Gastroesophageal sphincter (tissue), 4 donors: ENCODE data around the gene BCAS3. TPM values are rescaled to one million over a fixed set of nuclear protein-coding genes. Genes with fewer than 3 reads are reported as not detected.

ENCODE experiments used
- ATAC-seq: fragments of 150-250 bp; one replicate; pipeline ENCODE4 v1.9.1; 2016; ENCODE audit warnings: mild to moderate bottlenecking, moderate library complexity
- H3K27ac ChIP-seq, 4 donors: fragments of 200-600 bp; sonication (generic) in 3 of 4; 1 replicate in 3 of 4; 2 replicates in 1 of 4; pipeline ENCODE4 v1.5.1; 2016 to 2019
- H3K27me3 ChIP-seq: fragments of 200-600 bp; sonication (generic); one replicate; pipeline ENCODE4 v1.5.1; 2019
- H3K36me3 ChIP-seq, 2 donors: fragments of 200-600 bp; sonication (generic); one replicate each; pipeline ENCODE4 v1.5.1; 2019; ENCODE audit warnings: control low read depth in 1 of 2
- H3K4me1 ChIP-seq, 3 donors: fragments of 200-600 bp; sonication (generic); 1 replicate in 2 of 3; 2 replicates in 1 of 3; pipeline ENCODE4 v1.5.1; 2016 to 2019; ENCODE audit warnings: control low read depth in 2 of 3
- H3K4me3 ChIP-seq, 2 donors: fragments of 200-600 bp; sonication (generic); one replicate each; pipeline ENCODE4 v1.5.1; 2019; ENCODE audit warnings: mild to moderate bottlenecking in 1 of 2, moderate library complexity in 1 of 2
- H3K9me3 ChIP-seq, 3 donors: fragments of 200-600 bp; sonication (generic); one replicate each; pipeline ENCODE4 v1.5.1; 2017 to 2019; ENCODE audit warnings: control low read depth in 2 of 3
- EP300 ChIP-seq: sonication (generic); formaldehyde crosslinking; IDR thresholded peaks from one replicate; pipeline ENCODE4 v1.6.1; 2017; ENCODE audit warnings: antibody characterized with exemption, mild to moderate bottlenecking
- POLR2A ChIP-seq, 2 donors: fragments of 450-650 bp; IDR thresholded peaks; one replicate each; pipeline ENCODE4 v1.6.1; 2017; ENCODE audit warnings: antibody characterized with exemption in 2 of 2, mild to moderate bottlenecking in 2 of 2, moderate library complexity in 1 of 2
- POLR2AphosphoS5 ChIP-seq: sonication (generic); formaldehyde crosslinking; IDR thresholded peaks from one replicate; pipeline ENCODE4 v1.6.1; 2017; ENCODE audit warnings: antibody characterized with exemption
- WGBS, 2 donors: methylation state at CpG; one replicate each; pipeline ENCODE4 v1.1.5; 2018; ENCODE audit warnings: low coverage in 1 of 2; 5-methylcytosine and 5-hydroxymethylcytosine counted together
- total RNA-seq, 4 donors: library from RNA; depleted of rRNA; stranded (reverse); fragments of >200 nt; gene quantifications; one replicate each; pipeline ENCODE4 v1.1.0, GENCODE V29; 2016
- TF ChIP-seq, protein P1 (sequence below), 4 experiments: fragments of 200-600 bp in 2 of 4; fragments of 450-650 bp in 2 of 4; sonication (generic) in 1 of 4; IDR thresholded peaks; one replicate each; pipeline ENCODE4 v1.5.1; 2017 to 2019; ENCODE audit warnings: antibody characterized with exemption in 4 of 4, mild to moderate bottlenecking in 2 of 4, moderate library complexity in 2 of 4

The BCAS3 gene
- total RNA-seq, 4 donors from 2014 or later: 18.8 to 37.0 (median 34.5) TPM

DNA sequence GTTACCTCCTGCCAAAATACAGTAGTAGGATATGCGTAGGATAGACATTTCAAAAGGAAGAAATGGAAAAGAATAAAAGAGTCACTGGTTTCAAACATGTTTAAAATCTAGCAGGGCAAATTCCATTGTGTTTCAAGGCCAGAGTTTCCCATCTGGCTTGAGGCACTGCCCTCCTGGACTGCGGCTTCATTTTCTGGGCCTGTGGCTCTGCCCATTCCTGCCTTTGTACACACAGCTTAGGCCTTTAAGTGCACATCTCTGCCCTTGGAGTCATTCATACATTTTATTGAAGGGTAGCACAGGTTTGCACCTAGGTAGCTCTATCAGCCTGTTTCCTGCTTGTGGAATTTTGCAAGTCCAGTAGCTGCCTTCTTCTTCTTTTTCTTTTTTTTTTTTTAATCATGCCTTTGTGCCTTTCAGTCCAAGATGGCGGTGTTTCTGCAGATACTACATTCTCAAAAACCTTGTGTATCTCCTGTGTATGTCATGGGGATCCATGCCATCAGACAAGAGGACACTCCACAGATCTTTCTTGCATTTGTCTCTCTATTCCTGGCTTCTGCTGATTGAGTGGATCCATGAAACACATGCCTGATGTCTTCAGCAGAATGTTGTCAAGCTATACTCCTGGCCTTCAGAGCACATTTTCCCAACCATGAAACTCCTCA, 282.9 kb downstream of the BCAS3 start:
- no peak overlapping the region for H3K27ac ChIP-seq
- no peak overlapping the region for H3K4me3 ChIP-seq
- WGBS, 2 donors: 92 to 100% methylated on average over 1 to 3 of the region's 3 CpGs
- H3K27me3 ChIP-seq: no peaks in the 10 kb centered on the region
- H3K9me3 ChIP-seq: peaks cover 0 to 28% (median 0%) of the 10 kb centered on the region in 3 donors
- TF ChIP-seq POLR2A (IDR thresholded peaks at IDR 0.05): no peak
- TF ChIP-seq POLR2AphosphoS5: no peak
- no peak for TF ChIP-seq EP300
- TF ChIP-seq, protein P1, sequence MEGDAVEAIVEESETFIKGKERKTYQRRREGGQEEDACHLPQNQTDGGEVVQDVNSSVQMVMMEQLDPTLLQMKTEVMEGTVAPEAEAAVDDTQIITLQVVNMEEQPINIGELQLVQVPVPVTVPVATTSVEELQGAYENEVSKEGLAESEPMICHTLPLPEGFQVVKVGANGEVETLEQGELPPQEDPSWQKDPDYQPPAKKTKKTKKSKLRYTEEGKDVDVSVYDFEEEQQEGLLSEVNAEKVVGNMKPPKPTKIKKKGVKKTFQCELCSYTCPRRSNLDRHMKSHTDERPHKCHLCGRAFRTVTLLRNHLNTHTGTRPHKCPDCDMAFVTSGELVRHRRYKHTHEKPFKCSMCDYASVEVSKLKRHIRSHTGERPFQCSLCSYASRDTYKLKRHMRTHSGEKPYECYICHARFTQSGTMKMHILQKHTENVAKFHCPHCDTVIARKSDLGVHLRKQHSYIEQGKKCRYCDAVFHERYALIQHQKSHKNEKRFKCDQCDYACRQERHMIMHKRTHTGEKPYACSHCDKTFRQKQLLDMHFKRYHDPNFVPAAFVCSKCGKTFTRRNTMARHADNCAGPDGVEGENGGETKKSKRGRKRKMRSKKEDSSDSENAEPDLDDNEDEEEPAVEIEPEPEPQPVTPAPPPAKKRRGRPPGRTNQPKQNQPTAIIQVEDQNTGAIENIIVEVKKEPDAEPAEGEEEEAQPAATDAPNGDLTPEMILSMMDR (IDR thresholded peaks at IDR 0.05): no peak
- H3K4me1 ChIP-seq: no peaks in the 10 kb centered on the region
- ATAC-seq: no peak
- peaks cover 0 to 8% of the 10 kb centered on the region in 2 donors for H3K36me3 ChIP-seq

DNA sequence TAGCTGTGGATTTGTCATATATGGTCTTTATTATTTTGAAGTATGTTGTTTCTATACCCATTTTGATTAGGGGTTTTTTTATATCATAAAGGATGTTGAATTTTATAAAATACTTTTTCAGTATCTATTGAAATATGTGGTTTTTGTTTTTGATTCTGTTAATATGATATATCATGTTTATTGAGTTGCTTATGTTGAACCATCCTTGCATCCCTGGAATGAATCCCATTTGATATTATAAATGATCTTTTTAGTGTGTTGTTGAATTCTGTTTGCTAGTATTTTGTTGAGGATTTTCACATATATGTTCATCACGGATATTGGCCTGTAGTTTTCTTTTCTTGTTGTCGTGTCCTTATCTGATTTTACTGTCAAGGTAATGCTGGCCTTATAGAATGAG, 286.5 kb downstream of the BCAS3 start:
- 92 to 100% methylated on average over 1 to 2 of the region's 2 CpGs for WGBS, 2 donors
- no peak overlapping the region for H3K27ac ChIP-seq
- H3K36me3 ChIP-seq: peaks cover 0 to 8% of the 10 kb centered on the region in 2 donors
- no peaks in the 10 kb centered on the region for H3K27me3 ChIP-seq
- TF ChIP-seq EP300: no peak
- TF ChIP-seq, protein P1 (IDR thresholded peaks at IDR 0.05): no peak
- no peak for TF ChIP-seq POLR2A (IDR thresholded peaks at IDR 0.05)
- TF ChIP-seq POLR2AphosphoS5: no peak
- no peaks in the 10 kb centered on the region for H3K4me1 ChIP-seq
- H3K9me3 ChIP-seq: peaks cover 0 to 34% (median 0%) of the 10 kb centered on the region in 3 donors
- ATAC-seq: no peak
- no peak overlapping the region for H3K4me3 ChIP-seq

DNA sequence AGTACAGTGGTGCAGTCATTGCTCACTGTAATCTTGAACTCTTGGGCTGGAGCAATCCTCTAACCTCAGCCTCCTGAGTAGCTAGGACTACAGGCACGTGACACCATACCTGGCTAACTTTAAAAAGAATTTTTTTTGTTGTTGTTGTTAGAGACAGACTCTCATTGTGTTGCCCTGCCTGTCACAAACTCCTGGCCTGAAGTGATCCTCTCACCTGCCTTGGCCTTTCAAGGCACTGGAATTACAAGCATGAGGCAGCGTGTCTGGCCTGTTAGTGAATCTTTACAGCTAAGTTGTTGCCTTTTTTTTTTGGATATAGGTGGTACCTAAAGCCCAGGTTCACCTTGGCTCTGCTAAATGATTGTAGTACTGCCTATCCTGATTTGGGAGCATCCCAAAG, 290.6 kb downstream of the BCAS3 start:
- Histone ChIP-seq H3K27ac (no peak overlapping the region), H3K4me3 (no peak overlapping the region), H3K36me3 (no peaks in the 10 kb centered on the region), H3K4me1 (no peaks in the 10 kb centered on the region), H3K27me3 (no peaks in the 10 kb centered on the region), H3K9me3 (peaks cover 0 to 22% (median 0%) of the 10 kb centered on the region in 3 donors)
- no peak for TF ChIP-seq EP300
- TF ChIP-seq POLR2AphosphoS5: no peak
- TF ChIP-seq, protein P1 (IDR thresholded peaks at IDR 0.05): no peak
- no peak for TF ChIP-seq POLR2A (IDR thresholded peaks at IDR 0.05)
- WGBS, 2 donors: 96 to 100% methylated on average over 2 of the region's 2 CpGs
- ATAC-seq: no peak

DNA sequence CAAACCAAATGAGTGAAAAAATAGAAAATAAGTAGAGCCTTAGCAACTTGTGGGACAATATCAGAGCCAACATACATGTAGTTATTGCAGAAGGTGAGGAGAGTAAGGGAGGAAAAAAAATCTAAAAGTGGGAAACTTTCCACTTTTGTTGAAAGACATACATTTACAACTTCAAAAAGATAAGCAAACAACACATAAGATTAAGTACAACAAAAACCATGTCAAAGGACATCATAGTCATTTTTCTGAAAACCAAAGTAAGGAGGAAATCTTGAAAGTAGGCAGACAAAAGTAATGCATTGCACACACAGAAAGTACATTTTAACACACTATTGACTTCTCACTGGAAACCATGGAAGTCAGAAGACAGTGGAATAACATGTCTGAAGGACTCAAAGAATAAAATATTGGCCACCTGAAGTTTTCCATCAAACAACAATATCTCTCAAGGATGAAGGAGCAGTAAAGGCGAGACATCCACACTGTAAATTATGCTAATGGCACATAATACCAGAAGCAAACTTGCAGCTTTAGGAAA, 291.9 kb downstream of the BCAS3 start:
- ATAC-seq: no peak
- TF ChIP-seq POLR2A (IDR thresholded peaks at IDR 0.05): no peak
- TF ChIP-seq EP300: no peak
- TF ChIP-seq, protein P1 (IDR thresholded peaks at IDR 0.05): no peak
- no peak for TF ChIP-seq POLR2AphosphoS5

DNA sequence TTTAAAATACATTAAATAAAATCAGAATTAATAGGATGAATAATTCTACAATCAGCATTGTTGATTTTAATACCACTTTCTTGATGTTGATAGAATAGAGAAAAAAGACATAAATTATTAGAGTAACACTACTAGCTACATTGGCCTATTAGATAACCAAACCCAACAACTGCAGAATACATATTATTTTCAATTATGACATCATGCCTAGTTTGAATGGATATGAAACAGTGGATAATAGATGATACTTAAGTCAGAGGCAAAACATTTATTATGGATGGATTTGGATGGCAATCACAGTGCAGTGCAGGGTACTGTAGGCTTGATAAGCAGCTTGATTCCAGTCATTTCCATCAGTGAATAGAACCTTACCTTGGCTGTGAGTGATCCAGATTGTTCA, 293.1 kb downstream of the BCAS3 start:
- Histone ChIP-seq H3K27ac (no peak overlapping the region), H3K4me3 (no peak overlapping the region), H3K36me3 (no peaks in the 10 kb centered on the region), H3K9me3 (peaks cover 0 to 7% (median 0%) of the 10 kb centered on the region in 3 donors), H3K4me1 (no peaks in the 10 kb centered on the region), H3K27me3 (no peaks in the 10 kb centered on the region)
- ATAC-seq: no peak
- TF ChIP-seq POLR2AphosphoS5 (no peak), POLR2A (IDR thresholded peaks at IDR 0.05) (no peak)
- TF ChIP-seq, protein P1 (IDR thresholded peaks at IDR 0.05): no peak

More for the DNA sequence above, 291.9 kb downstream of the BCAS3 start:
- no peak overlapping the region for H3K27ac ChIP-seq
- no peaks in the 10 kb centered on the region for H3K27me3 ChIP-seq
- H3K4me1 ChIP-seq: no peaks in the 10 kb centered on the region
- H3K36me3 ChIP-seq: no peaks in the 10 kb centered on the region
- 86 to 87% methylated on average over 1 of the region's 1 CpG for WGBS, 2 donors
- H3K4me3 ChIP-seq: no peak overlapping the region
- H3K9me3 ChIP-seq: peaks cover 0 to 10% (median 0%) of the 10 kb centered on the region in 3 donors
